T-helper 1 cell treated with Interleukin-12 subunit alpha and Interleukin-12 subunit beta and Interleukin-4 antibody, amounts not matched to agents 30 ng/mL and 1 ng/mL, for 36 hours (primary cell): ENCODE measurements around the gene SNX33. TPM values are rescaled to one million over a fixed set of nuclear protein-coding genes. Genes with fewer than 3 reads are reported as not detected.

Source experiments
- intact Hi-C: fragments of 100-400 bp; cut with micrococcal nuclease; formaldehyde crosslinking; loops from one replicate; pipeline ENCODE4 v1.15.1; 2024
- total RNA-seq: library from RNA; stranded (reverse); gene quantifications from 2 replicates; pipeline ENCODE4 v1.2.3, GENCODE V29; 2022

The SNX33 gene
- total RNA-seq, 1 donor from 2014 or later = 2.6 TPM

GRCh38 chr15:75640483-75641178 is 7.1 kb upstream of the SNX33 start:
- intact Hi-C loops = loop anchor here (1.0 to 10.0 kb wide), 12 partner anchors 8 to 1180 kb away; partner anchors contain the start of genes ARID3B, PTPN9, RPP25 and SNUPN

DNA sequence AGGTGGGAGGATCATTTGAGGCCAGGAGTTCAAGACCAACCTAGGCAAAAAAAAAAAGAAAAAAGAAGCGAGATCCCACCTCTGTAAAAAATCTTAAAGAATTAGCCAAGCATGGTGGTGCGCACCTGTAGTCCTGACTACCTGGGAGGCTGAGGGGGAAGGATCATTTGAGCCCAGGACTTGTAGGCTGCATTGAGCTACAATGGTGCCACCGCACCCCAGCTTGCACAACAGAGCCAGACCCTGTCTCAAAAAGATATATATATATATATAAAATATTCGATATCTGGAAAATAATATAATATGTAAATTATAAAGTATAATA is 6.6 kb upstream of the SNX33 start:
- intact Hi-C loops = loop anchor here (1.0 to 10.0 kb wide), 6 partner anchors 34 to 1180 kb away; partner anchors contain the start of genes ARID3B, RPP25 and UBL7

DNA sequence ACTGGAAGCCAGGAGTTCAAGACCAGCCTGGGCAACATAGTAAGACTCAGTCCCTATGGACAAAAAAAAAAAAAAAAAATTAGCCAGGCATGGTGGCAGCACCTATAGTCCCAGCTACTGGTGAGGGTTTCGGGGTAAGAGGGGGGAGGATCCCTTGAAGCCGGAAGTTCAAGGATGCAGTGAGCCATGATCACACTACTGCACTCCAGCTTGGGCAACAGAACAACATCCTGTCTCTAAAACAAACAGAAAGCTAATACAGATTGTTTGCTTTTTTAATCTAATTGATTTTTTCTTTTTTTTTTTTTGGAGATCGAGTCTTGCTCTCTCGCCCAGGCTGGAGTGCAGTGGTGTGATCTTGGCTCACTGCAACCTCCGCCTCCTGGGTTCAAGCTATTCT is 6.1 kb upstream of the SNX33 start:
- intact Hi-C loops = loop anchor here (1.0 to 10.0 kb wide), 6 partner anchors 35 to 1181 kb away; partner anchors contain the start of genes ARID3B, RPP25 and UBL7

DNA sequence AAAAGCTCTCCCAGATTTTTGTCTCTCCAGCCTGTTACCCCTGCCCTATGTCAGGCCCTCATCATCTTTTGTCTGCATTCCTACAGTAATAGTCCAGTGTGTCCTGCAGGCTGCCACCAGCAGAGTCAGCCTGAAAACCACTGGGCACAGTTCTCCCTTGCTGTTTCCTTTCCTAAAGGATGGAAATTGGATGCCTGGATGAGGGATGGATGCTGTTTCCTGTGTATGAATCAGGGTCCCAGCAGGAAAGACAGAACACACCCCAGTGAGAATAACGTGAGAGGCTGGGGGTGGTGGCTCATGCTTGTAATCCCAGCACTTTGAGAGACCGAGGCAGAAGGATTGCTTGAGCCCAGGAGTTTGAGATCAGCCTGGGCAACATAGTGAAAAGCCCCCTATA is 3.3 kb upstream of the SNX33 start:
- intact Hi-C loops = loop anchor here (5.0 to 10.0 kb wide), 2 partner anchors 690 to 1102 kb away; partner anchors contain the start of genes ARID3B and RPP25

DNA sequence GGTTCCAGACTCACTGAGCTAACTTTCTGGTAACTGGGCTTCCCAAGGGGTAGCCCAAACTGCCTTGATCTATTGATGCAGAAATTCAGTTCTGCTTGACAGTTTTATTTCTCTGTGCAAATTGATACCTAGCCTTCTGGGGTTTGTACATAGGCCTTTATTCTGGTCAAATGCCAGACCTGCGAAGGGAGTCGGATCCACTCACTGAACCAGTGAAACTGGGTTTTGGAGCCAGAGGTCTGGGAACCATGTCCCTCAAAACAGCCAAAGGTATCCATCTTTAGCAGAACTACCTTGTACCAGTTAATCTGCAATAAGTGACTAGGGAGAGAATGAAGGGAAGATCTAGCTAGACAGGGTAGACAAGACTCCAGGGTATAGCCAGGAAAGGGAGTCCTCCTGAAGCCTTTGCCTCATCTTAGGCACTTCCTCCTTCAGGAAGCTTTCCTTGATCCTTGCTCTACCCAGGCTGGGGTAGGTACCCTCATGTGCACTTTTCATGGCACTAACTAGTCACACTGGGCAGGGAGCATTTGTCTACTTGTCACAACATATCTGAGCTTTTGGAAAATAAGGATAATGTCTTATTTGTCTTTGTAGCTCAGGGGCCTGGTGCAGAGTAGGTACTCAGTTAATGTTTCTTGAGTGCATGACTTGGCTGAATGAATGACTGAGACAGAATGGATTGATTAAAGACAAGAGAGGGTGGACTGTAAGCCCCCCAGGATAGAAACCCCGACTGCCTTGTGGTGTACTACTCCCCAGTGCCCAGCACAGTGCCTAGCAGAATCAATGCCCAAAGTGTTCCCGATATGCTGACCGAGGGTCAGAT is 1.4 kb upstream of the SNX33 start:
- intact Hi-C loops = loop anchor here (10.0 kb wide), 1 partner anchor 692 kb away; the partner anchor contains the start of gene RPP25

- intact Hi-C loops = loop anchor here (10.0 kb wide), 1 partner anchor 692 kb away; the partner anchor contains the start of gene RPP25
Observed at GRCh38 chr15:75646944-75647364, 758 bp upstream of the SNX33 start.

DNA sequence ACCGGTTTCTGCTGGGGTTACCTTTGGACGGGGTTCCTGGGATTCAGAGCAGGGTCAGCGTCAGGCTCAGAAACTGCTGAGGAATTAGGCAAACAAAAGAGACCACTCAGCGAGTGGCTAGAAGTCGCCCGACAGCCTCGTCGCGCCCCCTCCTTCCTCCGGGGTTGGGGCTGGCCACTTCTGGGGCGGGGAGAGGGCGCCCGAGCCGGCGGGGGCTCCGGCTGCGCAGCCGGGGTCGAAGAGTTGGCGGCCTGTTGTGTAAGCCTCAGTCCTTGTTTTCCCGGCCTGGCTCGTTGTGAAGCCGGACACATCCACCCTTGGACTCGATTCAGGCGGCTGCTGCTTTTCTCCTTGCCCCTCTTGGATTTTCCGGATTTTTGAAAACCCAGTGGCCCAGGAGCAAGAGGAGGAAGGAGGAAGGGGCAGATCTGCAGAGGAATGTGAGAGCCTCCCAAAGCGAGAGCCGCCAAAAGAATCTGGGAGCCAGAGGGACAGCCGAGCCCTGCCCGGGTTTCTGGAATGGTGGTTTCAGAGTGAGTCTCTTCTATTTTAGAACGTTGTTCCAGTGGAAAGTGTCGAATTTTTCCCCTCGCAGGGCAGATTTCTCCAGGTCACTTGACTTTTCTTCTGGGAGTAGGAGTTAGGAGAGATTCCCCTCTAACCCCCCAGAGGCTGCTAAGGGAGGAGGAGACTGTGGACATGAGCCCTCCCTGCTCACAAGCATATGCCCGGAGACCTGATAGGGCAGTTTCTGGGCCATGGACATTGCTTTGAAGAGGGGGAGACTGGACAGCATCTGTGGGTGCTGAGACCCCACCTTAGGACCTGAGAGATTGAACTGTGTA is 666 bp downstream of the SNX33 start:
- intact Hi-C loops = loop anchor here (1.0 to 10.0 kb wide), 2 partner anchors 8 to 694 kb away; partner anchors contain the start of genes IMP3 and RPP25

- intact Hi-C loops = loop anchor here (10.0 kb wide), 1 partner anchor 694 kb away; the partner anchor contains the start of gene RPP25
Observed at GRCh38 chr15:75649045-75649761, 1.5 kb downstream of the SNX33 start.

DNA sequence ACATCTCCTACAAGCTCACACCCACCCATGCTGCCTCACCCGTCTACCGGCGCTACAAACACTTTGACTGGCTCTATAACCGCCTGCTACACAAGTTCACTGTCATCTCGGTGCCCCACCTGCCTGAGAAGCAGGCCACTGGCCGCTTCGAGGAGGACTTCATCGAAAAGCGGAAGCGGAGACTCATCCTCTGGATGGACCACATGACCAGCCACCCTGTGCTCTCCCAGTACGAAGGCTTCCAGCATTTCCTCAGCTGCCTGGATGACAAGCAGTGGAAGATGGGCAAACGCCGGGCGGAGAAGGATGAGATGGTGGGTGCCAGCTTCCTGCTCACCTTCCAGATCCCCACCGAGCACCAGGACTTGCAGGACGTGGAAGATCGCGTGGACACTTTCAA is 2.1 kb downstream of the SNX33 start:
- intact Hi-C loops = loop anchor here (10.0 kb wide), 1 partner anchor 695 kb away; the partner anchor contains the start of gene RPP25

DNA sequence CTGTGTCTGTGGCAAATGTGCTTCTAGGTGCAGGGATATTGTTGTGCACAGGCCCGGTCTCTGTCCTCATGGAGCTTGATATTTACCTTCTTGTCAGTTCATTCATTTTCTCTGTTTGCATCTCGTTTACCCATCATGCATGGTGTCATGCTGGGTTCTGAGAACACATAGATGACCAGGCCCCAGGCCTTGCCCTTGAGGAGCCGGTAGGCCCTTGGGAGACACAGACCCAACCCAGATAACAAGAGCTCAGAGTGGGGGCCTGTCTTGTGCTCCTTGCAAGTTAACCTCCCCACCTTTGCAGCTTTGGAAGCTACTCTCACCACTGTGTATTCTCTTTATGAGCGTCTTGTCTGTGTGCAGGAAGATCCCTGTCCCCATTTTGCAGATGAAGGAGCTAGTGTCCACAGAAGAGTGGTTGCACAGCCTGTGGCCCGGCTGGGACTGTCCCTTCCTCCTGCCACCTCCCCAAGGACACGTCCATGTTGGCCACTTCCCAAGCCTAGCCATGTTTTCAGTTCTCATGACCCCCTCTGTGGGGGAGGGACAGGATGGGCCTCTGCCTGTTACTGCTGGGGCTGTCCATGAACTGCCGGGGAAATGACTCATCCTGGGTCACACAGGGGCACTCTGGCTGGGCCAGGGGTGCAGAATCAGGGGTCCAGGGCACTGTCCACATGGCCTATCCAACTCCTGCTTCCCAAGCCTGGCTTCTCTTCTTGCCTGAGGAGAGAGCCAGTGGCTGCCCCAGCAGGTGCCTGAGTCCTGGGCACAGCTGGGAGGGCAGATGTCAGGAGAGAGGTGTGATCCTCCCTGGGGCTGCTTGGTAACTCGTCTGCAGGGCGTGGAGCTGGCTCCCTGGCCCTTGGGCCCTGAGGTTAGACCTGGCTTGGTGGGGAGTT is 3.4 kb downstream of the SNX33 start:
- intact Hi-C loops = no loop called here

- intact Hi-C loops = no loop called here
Observed at GRCh38 chr15:75651810-75652543, 4.3 kb downstream of the SNX33 start.

GRCh38 chr15:75653347-75653913 is 5.7 kb downstream of the SNX33 start:
- intact Hi-C loops = no loop called here

- intact Hi-C loops = no loop called here
Observed at GRCh38 chr15:75654201-75654907, 6.6 kb downstream of the SNX33 start.

GRCh38 chr15:75655931-75656330 is 8.2 kb downstream of the SNX33 start:
- intact Hi-C loops = no loop called here

DNA sequence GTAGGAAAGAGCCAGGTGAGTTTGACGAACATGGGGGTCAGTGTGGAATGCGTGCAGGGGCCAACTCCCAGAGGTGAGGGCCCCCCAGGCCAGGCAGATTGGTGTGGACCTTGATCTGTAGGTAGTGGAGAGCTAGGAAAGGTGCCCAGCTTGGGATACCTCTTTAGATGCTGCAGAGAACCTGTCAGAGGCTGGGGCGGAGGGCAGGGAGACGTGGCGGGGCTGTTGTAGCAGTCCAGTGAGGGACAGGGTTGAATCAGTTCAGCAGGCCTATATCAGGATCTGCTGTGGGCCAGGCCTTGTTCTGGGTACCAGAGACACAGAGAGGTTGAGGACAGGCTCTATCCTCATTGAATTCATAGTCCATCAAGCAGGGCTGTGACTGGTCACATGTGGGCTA is 8.6 kb downstream of the SNX33 start:
- intact Hi-C loops = no loop called here

GRCh38 chr15:75656813-75657212 is 9.1 kb downstream of the SNX33 start:
- intact Hi-C loops = no loop called here

DNA sequence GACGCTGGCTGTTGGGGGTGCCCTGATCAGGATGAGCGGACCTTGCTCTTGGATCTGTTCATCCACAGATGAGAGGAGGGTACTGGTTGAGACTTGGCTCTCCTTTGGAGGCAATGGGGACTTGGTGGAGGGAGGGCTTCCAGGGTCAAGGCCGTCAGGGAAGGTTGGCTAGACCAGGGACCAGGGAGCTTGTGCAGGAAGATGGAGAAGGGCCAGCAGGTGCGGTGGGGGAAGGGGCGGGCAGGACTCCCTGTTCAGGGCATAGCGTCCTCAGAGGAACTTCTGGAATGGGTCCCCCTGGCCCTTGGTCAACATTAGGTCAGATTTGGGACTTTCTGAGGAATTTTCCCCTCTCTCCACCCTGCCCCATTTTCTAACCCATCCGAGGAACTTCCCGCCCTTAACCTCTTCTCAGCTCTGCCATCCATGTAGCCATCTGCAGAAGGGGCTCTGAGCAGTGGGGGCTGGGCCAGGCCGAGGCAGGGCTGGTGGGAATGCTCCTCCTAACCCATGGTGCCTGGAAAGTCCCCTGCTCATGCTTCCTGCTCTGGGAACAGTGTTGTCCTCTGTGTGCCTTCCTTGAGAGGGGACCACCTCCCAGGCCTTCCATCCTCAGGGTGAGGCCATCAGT is 11.5 kb downstream of the SNX33 start:
- intact Hi-C loops = no loop called here
